ENCODE results near the gene HASPIN. TPM values are rescaled to one million over a fixed set of nuclear protein-coding genes. Genes with fewer than 3 reads are reported as not detected.
A peak's percentile ranks its signal among the peaks of the same experiment; 100 is the strongest.

HASPIN gene
- total RNA-seq, 1 experiment from 2014 or later, result 30.0 TPM

GRCh38 chr17:3745071-3745470 is 21.4 kb downstream of the HASPIN start:
- TF ChIP-seq NFATC4 (CRISPR knock-in tag; IDR thresholded peaks at IDR 0.05) (no peak), USF1 (CRISPR knock-in tag; IDR thresholded peaks at IDR 0.05) (no peak), CREM (CRISPR knock-in tag; IDR thresholded peaks at IDR 0.05) (no peak), GABPB1 (CRISPR knock-in tag; IDR thresholded peaks at IDR 0.05) (no peak), CTCF (IDR thresholded peaks at IDR 0.05) (no peak), ZMAT4 (CRISPR knock-in tag; IDR thresholded peaks at IDR 0.05) (no peak), MLX (CRISPR knock-in tag; IDR thresholded peaks at IDR 0.05) (no peak), ZBTB21 (CRISPR knock-in tag; IDR thresholded peaks at IDR 0.05; ENCODE audit: borderline replicate concordance) (no peak), TEAD1 (CRISPR knock-in tag; IDR thresholded peaks at IDR 0.05) (no peak), SMAD3 (CRISPR knock-in tag; IDR thresholded peaks at IDR 0.05; ENCODE audit: borderline replicate concordance) (no peak)
- TF ChIP-seq, protein P1, sequence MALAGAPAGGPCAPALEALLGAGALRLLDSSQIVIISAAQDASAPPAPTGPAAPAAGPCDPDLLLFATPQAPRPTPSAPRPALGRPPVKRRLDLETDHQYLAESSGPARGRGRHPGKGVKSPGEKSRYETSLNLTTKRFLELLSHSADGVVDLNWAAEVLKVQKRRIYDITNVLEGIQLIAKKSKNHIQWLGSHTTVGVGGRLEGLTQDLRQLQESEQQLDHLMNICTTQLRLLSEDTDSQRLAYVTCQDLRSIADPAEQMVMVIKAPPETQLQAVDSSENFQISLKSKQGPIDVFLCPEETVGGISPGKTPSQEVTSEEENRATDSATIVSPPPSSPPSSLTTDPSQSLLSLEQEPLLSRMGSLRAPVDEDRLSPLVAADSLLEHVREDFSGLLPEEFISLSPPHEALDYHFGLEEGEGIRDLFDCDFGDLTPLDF (CRISPR knock-in tag; IDR thresholded peaks at IDR 0.05), result no peak
- TF ChIP-seq, protein P2, sequence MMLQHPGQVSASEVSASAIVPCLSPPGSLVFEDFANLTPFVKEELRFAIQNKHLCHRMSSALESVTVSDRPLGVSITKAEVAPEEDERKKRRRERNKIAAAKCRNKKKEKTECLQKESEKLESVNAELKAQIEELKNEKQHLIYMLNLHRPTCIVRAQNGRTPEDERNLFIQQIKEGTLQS (CRISPR knock-in tag; conservative IDR thresholded peaks at IDR 0.05), result no peak
- TF ChIP-seq, protein P3, sequence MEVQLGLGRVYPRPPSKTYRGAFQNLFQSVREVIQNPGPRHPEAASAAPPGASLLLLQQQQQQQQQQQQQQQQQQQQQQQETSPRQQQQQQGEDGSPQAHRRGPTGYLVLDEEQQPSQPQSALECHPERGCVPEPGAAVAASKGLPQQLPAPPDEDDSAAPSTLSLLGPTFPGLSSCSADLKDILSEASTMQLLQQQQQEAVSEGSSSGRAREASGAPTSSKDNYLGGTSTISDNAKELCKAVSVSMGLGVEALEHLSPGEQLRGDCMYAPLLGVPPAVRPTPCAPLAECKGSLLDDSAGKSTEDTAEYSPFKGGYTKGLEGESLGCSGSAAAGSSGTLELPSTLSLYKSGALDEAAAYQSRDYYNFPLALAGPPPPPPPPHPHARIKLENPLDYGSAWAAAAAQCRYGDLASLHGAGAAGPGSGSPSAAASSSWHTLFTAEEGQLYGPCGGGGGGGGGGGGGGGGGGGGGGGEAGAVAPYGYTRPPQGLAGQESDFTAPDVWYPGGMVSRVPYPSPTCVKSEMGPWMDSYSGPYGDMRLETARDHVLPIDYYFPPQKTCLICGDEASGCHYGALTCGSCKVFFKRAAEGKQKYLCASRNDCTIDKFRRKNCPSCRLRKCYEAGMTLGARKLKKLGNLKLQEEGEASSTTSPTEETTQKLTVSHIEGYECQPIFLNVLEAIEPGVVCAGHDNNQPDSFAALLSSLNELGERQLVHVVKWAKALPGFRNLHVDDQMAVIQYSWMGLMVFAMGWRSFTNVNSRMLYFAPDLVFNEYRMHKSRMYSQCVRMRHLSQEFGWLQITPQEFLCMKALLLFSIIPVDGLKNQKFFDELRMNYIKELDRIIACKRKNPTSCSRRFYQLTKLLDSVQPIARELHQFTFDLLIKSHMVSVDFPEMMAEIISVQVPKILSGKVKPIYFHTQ (CRISPR knock-in tag; IDR thresholded peaks at IDR 0.05), result no peak
- Mint-ChIP-seq H3K4me3 (no peak overlapping the region), H3K27ac (no peak overlapping the region), H3K36me3 (no peaks in the 10 kb centered on the region), H3K4me1 (peaks cover under 1% of the 10 kb centered on the region), H3K27me3 (ENCODE audit: low read depth) (no peaks in the 10 kb centered on the region), H3K9me3 (no peaks in the 10 kb centered on the region)
- DNase-seq (ENCODE audit: low spot score), result no peak
- CTCF ChIA-PET, result no interaction called here
- POLR2A ChIA-PET, result no interaction called here
- ATAC-seq, result no peak

GRCh38 chr17:3747805-3748204 is 24.1 kb downstream of the HASPIN start:
- DNase-seq (ENCODE audit: low spot score) (no peak), ATAC-seq (no peak)
- Mint-ChIP-seq H3K27ac (0 out of 2 replicates have a peak overlapping the region, but pooled peaks have one; percentile 11), H3K36me3 (no peaks in the 10 kb centered on the region), H3K9me3 (no peaks in the 10 kb centered on the region), H3K27me3 (ENCODE audit: low read depth) (no peaks in the 10 kb centered on the region), H3K4me3 (no peak overlapping the region), H3K4me1 (no peaks in the 10 kb centered on the region)
- POLR2A ChIA-PET, result interaction anchor here (0.6 kb wide), 1 partner anchor 117 kb away, joined by 4 read pairs; no protein-coding TSS in a partner anchor
- TF ChIP-seq CREM (CRISPR knock-in tag; IDR thresholded peaks at IDR 0.05) (no peak), AFF4 (CRISPR knock-in tag; IDR thresholded peaks at IDR 0.05; ENCODE audit: borderline replicate concordance) (no peak), ZNF232 (CRISPR knock-in tag; IDR thresholded peaks at IDR 0.05) (no peak)
- CTCF ChIA-PET, result interaction anchor here (1.3 to 2.5 kb wide), 2 partner anchors 9 to 10 kb away, joined by 4 to 27 read pairs; no protein-coding TSS in a partner anchor

Data from WTC11 (cell line).